GM12875 (cell line): Measurements from ENCODE around the gene TSGA10.
A peak's percentile ranks its signal among the peaks of the same experiment; 100 is the strongest.

ENCODE experiments used
- H3K4me3 ChIP-seq: one replicate; pipeline ENCODE4 v1.5.1; 2011; ENCODE audit warnings: low read depth, low read length, control low read depth
- TF ChIP-seq, protein P1 (sequence below): IDR thresholded peaks from 2 replicates; pipeline ENCODE4 v1.5.1; 2011; ENCODE audit warnings: low read depth, mild to moderate bottlenecking, control low read depth, inconsistent platforms, low read length, moderate library complexity, borderline replicate concordance; ENCODE audit not compliant: insufficient read depth

Gene TSGA10

DNA sequence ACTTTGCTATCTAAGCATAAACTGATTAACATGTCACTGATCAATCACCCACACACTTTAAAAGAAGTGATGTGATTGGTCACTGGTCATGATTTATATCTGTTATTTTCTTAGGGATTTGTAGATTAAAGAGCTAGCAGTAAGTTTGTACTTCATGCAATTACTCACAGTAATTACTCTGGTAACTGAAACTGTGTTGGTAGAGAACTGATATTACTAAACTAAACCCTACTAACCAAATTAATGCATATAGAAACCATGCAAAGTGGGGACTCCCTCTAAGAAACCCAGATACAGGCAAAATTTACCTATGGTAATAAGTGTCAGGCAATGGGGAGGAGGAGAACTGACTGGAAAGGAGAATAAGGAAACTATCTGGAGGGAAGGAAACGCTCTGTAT is 58.0 kb downstream of the TSGA10 start:
- H3K4me3 ChIP-seq = no peak overlapping the region
- TF ChIP-seq, protein P1, sequence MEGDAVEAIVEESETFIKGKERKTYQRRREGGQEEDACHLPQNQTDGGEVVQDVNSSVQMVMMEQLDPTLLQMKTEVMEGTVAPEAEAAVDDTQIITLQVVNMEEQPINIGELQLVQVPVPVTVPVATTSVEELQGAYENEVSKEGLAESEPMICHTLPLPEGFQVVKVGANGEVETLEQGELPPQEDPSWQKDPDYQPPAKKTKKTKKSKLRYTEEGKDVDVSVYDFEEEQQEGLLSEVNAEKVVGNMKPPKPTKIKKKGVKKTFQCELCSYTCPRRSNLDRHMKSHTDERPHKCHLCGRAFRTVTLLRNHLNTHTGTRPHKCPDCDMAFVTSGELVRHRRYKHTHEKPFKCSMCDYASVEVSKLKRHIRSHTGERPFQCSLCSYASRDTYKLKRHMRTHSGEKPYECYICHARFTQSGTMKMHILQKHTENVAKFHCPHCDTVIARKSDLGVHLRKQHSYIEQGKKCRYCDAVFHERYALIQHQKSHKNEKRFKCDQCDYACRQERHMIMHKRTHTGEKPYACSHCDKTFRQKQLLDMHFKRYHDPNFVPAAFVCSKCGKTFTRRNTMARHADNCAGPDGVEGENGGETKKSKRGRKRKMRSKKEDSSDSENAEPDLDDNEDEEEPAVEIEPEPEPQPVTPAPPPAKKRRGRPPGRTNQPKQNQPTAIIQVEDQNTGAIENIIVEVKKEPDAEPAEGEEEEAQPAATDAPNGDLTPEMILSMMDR = no peak

DNA sequence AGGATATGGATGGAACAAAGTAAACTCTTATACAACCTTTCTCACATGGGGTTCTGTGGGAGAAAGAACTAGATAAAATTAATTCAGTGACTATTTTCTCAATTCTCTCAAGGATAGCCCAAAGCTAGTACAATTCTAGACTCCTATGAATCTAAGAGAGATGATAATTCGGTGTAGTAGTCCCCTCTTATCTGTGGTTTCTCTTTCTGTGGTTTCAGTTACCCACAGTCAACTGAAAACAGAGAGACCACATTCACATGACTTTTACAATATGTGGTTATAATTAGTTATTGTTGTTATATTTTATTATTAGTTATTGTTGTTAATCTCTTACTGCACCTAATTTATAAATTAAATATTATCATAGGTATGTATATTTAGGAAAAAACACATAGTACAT is 66.7 kb downstream of the TSGA10 start:
- TF ChIP-seq, protein P1 = no peak
- H3K4me3 ChIP-seq = no peak overlapping the region

DNA sequence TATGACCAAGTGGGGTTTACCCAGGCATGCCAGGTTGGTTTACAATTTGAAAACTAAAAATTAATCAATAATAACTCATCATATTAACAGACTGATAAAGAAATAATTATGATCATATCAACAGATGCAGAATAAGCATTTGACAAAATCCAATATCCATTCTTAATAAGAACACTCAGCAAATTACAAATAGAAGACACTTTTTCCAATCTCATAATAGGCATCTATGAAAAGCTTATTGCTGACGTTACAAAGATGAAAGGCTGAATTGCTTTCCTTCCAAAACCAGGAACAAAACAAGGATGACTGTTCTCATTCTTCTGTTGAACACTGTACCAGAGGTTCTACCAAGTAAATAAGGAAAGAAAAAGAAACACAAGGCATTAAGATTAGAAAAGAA is 68.4 kb downstream of the TSGA10 start:
- TF ChIP-seq, protein P1 = no peak
- no peak overlapping the region for H3K4me3 ChIP-seq

DNA sequence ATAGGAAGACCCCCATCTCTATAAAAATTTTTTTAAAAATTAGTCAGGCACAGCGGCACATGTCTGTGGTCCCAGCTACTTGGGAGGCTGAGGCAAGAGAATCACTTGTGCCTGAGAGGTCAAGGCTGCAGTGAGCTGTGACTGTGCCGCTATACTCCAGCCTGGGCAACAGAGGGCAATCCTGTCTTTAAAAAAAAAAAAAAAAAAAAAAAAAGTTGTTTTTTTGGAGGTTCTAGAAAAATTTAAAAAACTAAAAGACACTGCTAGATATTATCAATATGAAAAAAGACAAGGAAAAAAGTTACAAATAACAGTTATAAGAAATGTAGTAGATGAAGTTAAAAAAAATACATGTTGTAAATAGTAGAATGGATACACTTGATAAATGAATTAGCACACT is 69.3 kb downstream of the TSGA10 start:
- H3K4me3 ChIP-seq = no peak overlapping the region
- TF ChIP-seq, protein P1 = peak; percentile 40; the same call in 1 of the 2 replicates

DNA sequence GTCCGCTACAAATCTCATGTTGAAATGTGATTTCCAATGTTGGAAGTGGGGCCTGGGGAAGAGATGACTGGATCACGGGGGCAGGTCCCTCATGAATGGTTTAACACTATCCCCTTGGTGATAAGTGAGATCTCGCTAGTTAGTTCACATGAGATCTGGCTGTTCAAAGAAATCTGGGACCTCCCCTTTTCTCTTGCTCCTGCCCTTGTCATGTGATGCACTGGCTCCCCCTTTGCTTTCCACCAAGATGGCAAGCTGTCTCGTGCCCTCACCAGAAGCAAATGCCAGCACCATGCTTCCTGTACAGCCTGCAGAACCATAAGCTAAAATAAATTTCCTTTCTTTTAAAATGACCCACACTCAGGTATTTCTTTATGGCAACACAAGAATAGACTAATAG is 70.5 kb downstream of the TSGA10 start:
- TF ChIP-seq, protein P1 = no peak
- H3K4me3 ChIP-seq = no peak overlapping the region

DNA sequence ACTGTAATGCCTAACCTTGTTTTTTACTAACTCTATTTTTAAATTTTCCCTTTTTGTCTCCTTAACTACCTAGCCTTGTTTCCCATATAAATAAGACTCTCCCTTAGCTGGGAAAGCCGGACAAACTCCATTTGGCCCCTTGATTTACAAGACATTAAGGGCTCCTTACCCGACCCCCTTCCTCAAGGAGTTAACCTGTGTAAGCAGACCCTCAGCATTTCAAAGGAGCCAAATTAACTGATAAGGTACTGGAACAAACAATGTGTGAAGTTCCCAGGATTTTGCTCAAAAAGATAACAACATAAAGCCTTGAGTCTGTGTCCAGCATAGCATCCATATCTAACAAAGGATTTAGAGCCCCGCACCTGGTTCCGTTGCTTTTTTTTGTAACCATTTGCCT is 72.9 kb downstream of the TSGA10 start:
- TF ChIP-seq, protein P1 = no peak
- H3K4me3 ChIP-seq = no peak overlapping the region

DNA sequence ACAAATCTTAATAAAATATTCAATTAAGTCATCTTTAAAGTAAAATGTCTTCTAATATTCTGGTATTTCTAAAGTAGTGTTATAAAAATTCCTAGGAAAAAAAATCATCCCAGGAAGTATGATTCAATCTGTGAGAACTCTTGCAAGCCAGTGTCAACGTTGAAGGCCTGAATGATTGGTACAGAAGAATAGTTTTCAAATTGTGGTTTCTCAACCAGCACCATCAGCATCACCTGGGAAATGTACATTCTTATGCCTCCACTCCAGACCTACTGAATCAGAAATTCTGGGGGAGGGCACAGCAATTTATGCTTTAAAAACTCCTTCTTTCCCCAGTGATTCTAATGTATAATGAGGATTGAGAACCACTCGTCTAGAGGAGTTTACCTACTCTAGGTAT is 75.5 kb downstream of the TSGA10 start:
- H3K4me3 ChIP-seq = no peak overlapping the region
- TF ChIP-seq, protein P1 = no peak
